HL-60/S4 treated with retinoic acid at 250 ng/mL for 4 days and 3 days (cell line): ENCODE data around the gene SPATC1L.
"Not testable (repeated sequence)": the region's sequence is repeated elsewhere in the genome, so short reads cannot be mapped to it uniquely, and the experiment has no call there.

ENCODE experiments used
- in situ Hi-C: fragments of 300-500 bp; cut with MboI; formaldehyde crosslinking; loops from 2 replicates; pipeline ENCODE4 v1.7.0; 2022; ENCODE audit warnings: low sequenced_read_pairs

SPATC1L gene

DNA sequence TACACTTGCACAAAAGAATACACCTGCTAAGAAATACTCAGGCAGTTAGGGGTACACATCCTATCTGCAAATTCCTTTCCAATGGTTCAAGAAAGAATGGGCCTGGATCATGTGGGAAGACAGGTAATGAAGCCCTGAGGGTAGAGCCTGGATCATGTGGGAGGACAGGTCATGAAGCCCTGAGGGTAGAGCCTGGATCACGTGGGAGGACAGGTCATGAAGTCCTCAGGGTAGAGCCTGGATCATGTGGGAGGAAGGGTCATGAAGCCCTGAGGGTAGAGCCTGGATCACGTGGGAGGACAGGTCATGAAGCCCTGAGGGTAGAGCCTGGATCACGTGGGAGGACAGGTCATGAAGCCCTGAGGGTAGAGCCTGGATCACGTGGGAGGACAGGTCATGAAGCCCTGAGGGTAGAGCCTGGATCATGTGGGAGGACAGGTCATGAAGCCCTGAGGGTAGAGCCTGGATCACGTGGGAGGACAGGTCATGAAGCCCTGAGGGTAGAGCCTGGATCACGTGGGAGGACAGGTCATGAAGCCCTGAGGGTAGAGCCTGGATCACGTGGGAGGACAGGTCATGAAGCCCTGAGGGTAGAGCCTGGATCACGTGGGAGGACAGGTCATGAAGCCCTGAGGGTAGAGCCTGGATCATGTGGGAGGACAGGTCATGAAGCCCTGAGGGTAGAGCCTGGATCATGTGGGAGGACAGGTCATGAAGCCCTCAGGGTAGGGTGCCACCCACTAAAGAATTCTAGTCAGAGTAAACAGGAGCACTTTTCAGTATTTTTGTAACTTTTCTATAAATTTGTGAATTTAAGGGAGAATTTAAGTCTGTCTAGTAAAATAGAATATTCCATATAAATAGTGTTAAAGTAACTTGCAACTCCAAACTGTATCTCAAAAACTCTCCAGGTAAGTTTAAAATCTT is 16.9 kb upstream of the SPATC1L start:
- in situ Hi-C loops: not testable (repeated sequence)

DNA sequence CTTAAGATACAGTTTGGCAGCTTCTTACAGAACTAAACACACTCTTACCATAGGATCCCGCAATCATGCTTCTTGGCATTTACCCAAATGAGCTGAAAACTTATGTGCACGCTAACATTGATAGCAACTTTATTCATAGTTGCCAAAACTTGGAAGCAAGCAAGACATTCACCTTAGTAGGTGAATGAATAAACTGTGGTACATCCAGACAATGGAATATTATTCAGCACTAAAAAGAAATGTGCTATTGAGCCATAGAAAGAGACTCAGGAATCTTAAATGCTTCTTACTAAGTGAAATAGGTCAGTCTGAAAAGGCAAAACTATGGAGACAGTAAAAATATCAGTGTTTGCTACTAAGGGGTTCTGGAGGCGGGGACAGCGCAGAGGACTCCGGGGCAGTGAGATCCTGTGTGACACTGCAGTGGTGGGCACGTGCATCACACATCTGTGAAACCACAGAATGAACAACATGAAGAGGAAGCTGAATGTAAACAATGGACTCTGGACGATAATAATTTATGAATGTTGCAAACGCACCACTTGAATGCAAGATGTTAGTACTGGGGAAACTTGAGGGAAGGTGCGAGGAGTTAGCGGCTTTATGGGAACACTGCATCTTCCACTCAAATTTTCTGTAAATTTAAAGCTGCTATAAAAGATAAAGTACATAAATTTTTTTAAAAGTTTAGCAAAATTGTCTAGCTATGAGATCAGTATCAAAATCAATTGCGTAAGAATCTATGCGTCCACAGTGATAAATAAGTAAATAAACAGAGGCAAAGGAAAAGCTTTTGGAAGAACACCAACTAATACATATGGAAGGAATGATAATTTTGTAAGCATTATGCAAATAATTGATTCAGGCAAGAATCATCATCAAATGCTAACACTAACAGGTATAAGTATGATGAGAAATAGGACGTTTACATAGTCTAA is 15.4 kb upstream of the SPATC1L start:
- in situ Hi-C loops: no loop called here

DNA sequence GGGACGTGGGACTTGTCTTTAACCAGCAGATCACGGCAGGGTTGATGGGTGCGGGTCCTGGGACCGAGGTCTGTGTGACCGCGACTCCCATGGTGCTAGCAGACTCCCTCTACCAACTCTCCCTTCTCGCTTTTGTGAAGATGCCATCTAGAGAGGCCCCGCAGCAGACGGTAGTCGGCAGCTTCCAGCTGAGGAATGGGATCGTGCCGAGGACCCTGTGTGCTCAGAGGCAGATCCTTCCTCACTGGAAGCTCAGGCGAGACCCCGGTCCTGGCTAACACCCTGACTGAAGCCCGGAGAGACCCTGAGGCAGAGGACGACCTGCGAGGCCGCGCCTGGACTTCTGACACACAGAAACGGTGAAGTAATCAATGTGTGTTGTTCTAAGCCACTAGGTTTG is 12.5 kb upstream of the SPATC1L start:
- in situ Hi-C loops: no loop called here

DNA sequence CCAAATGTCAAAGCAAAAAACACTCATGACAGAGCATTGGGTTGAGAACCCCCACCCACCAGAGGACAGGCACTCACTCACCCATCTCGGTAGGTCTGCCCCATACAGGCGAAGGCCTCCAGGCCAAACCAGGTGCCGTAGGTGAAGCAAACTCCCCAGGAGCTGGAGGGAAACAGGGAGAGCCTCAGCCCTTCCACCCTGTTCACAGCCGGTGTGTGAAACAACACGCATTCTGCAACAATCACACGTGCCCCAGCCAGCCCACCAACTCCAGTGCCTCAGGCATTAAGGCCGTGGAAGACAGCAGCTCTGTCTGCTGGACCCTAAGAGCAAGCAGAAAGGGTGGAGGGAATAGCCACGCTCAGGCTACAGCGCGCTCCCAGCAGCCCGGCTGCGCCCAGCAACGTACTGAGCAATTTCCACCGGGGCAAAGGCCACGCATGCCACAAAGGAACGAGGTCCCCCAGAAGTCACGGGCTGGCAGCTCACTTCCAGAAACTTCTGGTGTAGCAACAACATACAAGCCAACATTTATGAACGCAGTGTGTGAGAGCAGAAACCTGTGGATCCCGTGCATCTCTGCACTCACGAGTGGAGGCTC is 11.4 kb upstream of the SPATC1L start:
- in situ Hi-C loops: no loop called here

DNA sequence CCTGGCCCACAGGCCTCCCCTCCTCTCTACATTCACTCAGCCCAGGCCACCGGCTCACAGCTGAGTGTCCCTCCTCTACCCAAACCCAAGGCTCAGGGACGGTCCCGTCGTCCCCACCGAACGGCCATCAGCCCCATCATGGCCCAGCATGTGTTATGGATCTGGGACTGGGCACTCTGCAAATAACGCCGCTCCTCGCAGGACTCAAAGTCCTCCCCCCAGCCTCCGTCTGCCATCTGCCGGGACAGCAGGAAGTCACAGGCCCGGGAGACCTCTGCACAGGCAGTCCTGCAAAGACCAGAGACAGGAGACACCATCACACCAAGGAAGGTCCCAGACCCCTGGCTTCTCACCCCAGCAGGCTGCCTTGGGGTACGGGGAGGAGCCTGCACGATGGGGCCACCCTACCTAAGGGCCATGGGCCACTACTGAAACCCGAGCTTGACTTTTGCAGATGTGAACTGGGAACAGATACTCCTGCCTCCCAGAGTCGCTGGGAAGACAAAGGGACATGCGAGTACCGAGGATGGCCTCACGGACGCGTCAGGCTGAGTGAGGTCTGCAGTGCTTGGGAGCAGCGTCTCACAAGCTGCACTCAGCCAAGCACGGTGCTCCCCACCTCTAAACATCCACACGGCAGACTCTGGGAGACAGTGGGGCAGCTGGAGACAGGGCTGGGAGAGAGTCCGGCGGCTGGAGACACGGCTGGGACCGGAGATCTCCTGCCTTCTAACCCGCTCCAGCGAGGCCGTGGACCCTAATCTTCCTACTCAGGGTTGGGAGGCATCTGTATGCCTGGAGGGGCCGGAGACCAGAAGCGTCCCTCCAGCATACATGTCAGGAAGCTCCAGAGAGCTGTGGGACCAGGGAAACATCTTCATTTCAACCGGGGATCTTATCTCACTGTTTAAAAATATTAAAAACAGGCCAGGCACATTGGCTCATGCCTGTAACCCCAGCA is 10.4 kb upstream of the SPATC1L start:
- in situ Hi-C loops: no loop called here

DNA sequence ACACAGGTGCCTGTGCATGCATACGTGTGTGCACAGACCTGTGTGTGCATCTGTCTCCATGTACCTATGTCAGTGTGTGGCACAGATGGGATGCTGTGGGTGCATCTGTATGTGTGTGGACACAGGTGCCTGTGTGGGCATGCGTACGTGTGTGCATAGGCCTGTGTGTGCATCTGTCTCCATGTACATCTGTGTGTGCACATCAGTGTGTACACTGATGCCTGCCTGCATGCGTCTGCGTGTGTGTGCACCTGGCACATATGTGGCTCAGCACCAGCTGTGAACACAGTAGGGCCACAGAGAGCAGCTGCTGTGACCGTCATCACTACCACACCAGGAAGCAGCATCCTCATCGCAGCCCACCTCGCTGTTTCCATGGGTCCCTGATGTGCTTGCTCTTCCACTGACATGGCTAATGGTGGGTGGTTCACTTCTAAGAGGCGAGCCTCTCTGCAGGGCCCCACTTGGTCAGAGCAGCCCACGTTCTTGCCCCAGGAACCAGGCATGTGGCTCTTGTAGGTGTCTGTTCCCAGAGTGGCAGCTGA is 9.6 kb upstream of the SPATC1L start:
- in situ Hi-C loops: no loop called here

DNA sequence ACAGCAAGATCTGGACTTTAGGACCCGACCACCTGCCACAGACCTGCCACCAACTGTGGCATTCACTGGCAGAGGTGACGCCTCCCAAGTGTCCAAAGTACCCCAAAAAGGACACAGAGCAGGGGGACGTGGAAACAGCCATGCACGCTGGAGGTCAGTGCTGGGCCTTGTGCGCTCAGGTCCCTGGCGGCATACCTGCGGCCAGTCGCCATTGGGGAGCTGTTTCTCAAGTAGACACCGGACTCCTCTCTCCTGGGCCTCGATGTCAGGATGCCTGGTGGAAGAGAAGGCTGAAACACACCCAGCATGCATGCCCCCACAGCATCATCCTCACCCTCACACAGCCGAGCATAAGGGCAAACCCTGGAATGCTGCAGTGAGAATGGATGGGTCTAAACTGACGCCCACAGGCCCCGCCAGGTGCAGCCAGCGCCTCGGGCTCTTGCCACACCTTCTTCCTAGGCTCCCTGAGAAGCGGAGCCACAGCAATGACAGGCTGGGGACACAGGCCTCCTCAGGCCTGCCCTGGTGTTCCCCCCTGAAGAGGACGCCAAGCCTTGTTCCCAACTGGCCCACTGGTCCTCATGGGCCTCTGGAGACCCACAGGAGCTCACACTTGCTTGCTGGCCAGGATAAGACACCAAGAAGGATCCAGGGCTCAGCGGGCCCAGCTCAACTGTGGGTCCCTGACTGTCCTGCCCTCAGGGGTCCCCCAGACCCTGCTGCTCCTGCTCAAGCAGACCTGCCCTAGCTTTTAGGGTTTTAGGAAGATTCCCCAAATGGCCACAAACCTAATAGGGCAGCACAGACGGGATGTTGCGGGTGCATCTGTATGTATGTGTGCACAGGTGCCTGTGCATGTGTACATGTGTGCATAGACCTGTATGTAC is 7.7 kb upstream of the SPATC1L start:
- in situ Hi-C loops: no loop called here

DNA sequence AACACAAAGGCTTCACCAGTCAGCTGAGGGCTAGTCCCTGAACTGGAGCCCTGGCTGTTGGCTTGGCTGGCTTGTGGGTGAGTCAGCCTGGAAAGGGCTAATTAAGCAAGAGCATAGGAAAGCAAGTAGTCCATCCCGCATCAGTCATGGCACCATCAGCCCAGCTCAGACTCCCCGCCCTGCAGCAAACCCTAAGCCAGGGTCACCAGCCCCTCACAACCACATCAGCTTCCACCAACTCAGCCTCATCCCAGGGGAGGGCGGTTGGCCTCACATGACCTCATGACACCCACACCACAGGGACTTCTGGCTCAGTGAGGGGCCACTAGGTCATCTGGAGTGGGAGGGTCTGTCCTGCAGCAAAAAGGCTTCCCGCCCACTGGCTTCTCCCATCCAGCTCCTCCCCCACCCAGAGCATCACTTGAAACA is 7.0 kb upstream of the SPATC1L start:
- in situ Hi-C loops: no loop called here

DNA sequence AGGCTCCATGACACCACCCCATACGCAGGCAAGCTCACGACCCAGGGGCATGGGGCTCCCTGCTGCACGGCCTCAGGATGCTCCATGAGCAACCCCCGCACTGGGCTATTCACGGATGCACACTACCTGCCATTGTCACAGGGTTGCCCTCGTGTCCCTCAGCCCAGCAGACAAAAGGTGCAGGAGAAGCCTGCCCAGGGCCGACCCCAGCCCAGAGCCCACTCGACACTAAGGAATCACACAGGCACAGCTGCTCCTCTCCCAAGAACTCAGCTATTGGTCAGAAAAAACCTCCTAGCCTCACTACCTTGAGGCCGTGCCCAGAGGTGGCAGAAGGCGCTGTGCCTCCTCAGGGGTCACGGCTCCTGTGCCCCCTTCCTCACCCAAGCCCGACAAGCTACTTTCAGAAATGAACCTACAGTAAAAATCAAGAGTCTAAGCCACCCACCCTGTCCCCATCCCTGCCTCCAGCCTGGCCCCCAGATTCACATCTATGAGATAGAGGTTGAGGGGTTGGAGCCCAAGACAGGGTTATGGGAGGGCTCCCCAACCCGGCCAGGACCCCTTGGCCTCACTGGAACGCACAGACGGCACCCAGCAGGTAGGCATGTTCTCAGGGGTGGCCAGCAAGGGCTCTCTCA is 6.4 kb upstream of the SPATC1L start:
- in situ Hi-C loops: no loop called here

DNA sequence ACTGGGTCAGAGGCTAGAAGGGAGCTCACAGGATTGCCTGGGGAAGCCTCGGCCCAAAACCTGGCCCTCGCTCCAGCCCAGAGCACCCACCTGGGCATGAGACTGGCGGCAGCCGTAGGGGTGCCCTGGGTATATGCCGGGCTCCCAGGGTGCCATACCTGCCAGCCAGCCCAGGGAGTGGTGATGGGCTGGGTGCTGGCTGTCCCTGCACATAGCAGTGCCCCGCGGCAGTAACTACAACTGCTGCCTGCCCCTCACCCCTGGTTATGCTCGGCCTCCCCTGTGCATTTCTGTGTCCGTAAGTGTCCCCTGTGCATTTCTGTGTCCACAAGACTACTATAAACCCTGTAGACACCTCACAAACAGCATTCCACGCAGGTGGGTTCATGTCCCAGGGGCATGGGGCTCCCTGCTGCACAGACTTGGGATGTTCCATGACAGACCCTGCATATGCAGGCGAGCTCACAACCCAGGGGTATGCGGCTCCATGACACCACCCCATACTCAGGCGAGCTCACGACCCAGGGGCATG is 5.8 kb upstream of the SPATC1L start:
- in situ Hi-C loops: no loop called here

DNA sequence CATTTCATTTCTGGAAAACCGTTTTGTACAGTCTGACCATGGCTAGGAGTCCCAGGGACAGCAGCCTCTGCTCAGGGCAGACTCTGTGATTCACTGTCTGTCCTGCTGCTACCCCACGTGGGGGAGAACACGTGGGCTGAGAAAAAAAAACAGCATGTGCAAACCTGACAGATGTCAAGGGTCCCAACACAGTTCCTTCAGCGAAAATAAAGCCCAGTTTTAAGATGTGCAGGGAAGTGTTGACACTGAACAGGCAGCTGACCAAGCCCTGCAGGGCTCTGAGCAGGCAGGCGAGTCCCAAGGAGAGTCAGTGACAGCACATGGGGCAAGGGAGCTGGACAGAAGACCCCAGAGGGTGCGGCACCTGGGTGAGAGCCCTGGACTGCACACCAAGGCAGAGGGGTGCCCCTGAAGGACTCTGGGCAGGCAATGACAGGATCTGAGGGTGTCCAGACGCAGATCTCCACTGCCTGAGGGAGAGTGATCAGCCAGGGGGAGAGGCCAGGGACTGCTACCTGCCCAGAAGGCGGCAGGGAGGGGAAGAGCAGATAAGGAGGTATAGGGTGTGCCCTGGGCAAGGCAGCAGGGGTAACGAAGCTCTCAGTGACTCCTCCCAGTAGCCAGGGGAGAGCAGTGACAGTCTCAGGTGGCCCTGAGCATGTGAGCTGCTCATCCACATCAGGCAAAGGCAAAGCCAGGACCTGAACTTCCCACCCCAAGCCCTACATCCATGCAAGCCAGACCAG is 5.1 kb upstream of the SPATC1L start:
- in situ Hi-C loops: no loop called here

DNA sequence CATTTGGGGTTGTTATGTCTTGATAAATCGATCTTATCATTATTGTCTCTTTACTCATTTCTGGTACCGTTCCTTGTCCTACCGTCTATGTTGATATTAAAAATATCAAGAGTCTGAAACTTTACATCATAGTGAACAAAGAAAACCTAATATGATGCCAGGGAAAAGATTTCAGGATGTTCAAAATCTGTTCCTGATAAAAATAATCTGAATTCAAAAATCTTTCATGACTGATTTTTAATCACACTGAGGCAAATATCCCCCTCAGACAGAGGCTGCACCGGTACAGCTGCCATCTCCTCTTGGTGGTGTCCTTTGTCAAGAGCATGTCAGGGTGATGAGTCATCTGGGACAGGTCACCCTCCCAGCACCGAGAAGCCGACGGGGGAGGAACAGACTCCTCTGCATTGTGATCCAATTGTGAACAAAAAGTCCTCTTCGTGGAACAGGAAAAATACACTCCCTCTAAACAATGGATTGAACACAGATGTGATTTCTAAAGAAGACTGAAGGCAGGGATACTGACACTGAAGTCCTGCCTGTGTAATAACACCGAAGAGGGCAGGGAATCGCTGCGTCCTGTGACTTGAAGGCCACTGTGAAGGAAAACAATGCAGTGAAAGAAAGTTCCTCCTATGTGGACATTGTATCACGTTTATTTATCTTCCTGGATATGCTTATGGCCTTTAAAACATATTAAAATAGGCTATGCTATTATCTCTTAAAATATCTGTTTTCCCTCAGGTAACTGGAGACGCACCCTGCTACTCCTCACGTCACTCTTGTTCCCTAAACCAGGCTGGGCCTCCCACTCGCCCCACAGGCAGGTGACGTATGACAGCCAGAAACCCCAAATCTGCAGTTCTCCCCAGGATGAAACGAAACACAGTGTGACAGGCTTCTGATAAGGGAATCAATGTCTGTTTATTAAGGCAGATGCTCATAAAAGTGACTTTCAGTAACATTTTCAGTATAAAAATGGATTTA is 4.3 kb upstream of the SPATC1L start:
- in situ Hi-C loops: no loop called here

DNA sequence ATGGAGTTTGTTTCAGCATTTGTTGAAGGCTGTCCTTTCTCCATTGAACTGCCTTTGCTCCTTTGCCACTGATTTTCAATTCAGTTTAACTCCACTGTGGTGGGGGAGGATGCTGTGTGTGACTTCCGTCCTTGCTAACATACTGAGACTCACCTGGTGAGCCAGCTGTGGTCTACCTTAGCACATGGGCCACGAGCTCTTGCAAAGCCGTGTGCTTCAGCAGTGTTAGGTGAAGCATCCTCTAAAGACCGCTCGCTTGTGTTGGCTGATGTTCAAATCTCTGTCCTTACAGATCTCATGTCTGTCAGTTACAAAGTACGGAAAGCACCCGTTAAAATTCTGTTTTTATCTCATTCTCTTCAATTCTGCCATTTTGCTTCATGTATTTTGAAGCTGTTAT is 3.6 kb upstream of the SPATC1L start:
- in situ Hi-C loops: no loop called here

DNA sequence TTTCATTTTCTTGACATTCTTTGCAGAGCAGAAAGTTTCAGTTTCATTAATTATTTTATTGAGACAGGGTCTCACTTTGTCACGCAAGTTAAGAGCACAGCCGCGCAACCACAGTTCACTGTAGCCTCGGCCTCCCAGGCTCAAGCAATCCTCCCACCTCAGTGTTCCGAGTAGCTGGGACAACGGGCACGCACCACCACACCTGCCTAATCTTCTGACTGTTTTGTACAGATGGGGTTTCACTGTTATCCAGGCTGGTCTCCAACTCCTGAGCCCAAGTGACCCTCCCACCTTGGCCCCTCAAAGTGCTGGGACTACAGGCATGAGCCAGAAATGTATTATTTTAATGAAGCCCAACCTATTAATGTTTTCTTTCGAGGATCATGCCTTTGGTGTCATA is 3.0 kb upstream of the SPATC1L start:
- in situ Hi-C loops: no loop called here

DNA sequence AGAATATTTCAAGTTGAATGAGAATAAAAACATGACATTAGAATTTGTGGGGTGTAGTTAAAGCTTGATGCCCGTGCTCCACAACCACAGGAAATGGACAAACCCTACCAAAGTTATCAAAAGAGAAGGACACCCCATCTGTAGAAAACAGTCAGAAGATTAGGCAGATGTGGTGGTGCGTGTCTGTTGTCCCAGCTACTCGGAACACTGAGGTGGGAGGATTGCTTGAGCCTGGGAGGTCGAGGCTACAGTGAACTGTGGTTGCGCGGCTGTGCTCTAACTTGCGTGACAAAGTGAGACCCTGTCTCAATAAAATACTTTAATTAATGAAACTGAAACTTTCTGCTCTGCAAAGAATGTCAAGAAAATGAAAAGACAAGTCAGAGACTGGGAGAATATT is 1.5 kb upstream of the SPATC1L start:
- in situ Hi-C loops: no loop called here
